AG09309 (cell line): ENCODE results near the gene SOX6.

Source experiments
- DNase-seq: peaks from one replicate; pipeline ENCODE4 v3.0.0-alpha.2; 2010; ENCODE audit warnings: low read depth
- H3K4me3 ChIP-seq: 2 replicates; pipeline ENCODE4 v1.5.1; 2011; ENCODE audit warnings: mild to moderate bottlenecking, low read depth, low read length, moderate library complexity; ENCODE audit not compliant: control insufficient read depth
- TF ChIP-seq, protein P1 (sequence below): IDR thresholded peaks from 2 replicates; pipeline ENCODE4 v1.5.1; 2011; ENCODE audit warnings: mild to moderate bottlenecking, low read depth, low read length, inconsistent platforms; ENCODE audit not compliant: insufficient read depth, control insufficient read depth; ENCODE audit errors: missing control alignments

Gene SOX6

DNA sequence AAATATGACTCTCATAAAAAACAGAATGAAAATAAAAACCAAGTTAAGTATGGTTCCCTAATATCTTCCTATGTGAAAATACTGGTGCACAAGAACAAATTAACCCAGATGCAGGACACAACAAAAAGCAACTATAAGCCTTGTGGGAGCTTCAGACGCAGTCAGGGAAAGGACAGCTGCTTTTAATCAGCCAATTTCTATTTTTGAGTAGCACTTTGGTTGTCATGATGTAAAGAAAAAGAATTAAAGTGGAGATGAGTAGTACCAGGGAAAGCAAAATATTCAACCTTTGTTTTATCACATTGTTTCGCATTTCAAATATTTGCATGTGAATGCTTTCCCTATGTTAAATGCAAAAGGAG, 339.9 kb downstream of the SOX6 start:
- no peak overlapping the region for H3K4me3 ChIP-seq
- DNase-seq, result no peak
- TF ChIP-seq, protein P1, sequence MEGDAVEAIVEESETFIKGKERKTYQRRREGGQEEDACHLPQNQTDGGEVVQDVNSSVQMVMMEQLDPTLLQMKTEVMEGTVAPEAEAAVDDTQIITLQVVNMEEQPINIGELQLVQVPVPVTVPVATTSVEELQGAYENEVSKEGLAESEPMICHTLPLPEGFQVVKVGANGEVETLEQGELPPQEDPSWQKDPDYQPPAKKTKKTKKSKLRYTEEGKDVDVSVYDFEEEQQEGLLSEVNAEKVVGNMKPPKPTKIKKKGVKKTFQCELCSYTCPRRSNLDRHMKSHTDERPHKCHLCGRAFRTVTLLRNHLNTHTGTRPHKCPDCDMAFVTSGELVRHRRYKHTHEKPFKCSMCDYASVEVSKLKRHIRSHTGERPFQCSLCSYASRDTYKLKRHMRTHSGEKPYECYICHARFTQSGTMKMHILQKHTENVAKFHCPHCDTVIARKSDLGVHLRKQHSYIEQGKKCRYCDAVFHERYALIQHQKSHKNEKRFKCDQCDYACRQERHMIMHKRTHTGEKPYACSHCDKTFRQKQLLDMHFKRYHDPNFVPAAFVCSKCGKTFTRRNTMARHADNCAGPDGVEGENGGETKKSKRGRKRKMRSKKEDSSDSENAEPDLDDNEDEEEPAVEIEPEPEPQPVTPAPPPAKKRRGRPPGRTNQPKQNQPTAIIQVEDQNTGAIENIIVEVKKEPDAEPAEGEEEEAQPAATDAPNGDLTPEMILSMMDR, result no peak

- DNase-seq, result no peak
- TF ChIP-seq, protein P1, result no peak
- no peak overlapping the region for H3K4me3 ChIP-seq
Observed at GRCh38 chr11:16015741-16016467, 340.4 kb downstream of the SOX6 start.

DNA sequence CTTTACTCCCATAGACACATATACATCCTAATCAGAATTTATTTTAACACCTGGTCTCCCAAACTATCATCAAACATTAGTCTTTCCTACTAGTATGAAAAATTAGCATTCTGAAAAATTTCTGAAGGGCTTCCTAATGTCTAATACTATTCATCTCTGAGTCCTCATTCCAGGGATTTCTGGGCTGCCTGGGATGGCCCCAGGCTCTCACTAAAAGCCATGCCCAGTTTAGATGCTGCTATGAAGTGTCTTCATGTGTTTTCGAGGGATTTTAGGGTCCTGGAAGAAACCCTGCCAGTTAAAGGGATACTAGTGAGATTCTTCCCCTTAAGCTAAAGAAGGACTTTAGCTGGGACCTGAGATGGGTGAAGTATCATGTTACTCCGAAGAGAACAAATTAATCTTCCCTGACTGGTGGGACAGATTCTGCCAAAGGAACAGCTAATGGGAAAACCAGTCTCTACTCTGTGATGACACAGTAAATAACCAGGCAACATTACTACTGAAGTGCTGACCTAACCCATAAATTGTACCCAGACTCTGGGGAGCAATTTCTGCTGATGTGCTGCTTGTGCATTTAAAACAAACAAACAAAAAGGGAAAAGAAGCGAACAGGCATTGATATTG, 342.6 kb downstream of the SOX6 start:
- no peak overlapping the region for H3K4me3 ChIP-seq
- TF ChIP-seq, protein P1, result no peak
- DNase-seq, result no peak

DNA sequence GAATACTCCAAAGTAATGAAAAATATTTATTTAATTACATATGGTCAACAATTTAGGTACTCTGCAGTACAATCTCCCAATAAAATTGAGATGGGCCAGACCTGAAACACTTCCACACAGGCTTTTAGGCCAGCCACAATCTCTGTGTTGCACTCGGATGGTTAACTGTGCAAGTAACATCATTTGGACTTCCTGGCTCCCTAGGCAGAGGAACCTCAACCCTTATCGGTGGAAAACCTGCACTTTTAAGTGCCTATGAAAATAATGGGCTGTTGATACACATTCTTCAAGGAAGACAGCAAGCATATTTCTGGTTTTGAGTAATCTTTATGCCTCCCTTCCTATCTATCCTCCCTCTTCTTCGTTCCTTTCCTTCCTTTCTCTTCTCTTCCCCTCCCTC, 343.1 kb downstream of the SOX6 start:
- TF ChIP-seq, protein P1, result no peak
- no peak for DNase-seq
- H3K4me3 ChIP-seq, result no peak overlapping the region

DNA sequence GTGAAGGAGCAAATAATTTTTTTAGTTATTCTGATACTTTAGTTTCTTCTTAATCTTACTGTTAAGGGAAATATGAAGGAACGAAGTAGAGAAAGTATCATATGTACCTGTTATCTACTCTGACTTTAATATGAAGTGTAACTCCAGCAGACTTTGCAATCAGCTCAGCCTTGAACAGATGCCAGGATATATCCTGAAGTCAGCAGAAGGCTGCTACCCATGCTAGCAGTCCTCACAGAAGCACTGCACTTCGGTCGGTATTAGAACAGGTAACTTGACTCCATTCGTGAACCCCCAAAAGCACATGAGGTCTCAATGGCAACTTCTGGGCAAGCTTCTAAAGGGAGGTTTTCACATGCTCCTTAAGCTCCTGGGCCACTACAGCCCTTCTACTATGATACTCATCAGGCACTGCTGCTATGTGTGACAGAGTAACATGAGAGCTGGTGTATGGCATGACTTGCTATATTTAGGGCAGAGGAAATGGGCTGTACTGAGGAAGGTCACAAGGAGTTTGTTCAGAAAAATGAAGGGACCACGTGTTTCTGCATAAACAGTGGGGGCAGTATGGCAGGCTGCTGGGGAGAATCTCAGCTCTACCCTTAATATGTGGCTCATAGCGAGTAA, 344.1 kb downstream of the SOX6 start:
- DNase-seq, result no peak
- TF ChIP-seq, protein P1, result no peak
- no peak overlapping the region for H3K4me3 ChIP-seq

- DNase-seq, result no peak
- TF ChIP-seq, protein P1, result no peak
- no peak overlapping the region for H3K4me3 ChIP-seq
Observed at GRCh38 chr11:16011396-16011795, 344.9 kb downstream of the SOX6 start.

- DNase-seq, result no peak
- no peak overlapping the region for H3K4me3 ChIP-seq
- TF ChIP-seq, protein P1, result no peak
Observed at GRCh38 chr11:16009021-16009420, 347.3 kb downstream of the SOX6 start.
